HEK293 (cell line): ENCODE measurements around the gene RRP12.

Source experiments
- EGR2 ChIP-seq: fragments of 450-650 bp; formaldehyde crosslinking; IDR thresholded peaks from 2 replicates; pipeline ENCODE4 v1.5.1; 2016; ENCODE audit warnings: low read depth, missing biosample characterization, missing genetic modification characterization
- FEZF1 ChIP-seq: fragments of 450-650 bp; formaldehyde crosslinking; IDR thresholded peaks from 2 replicates; pipeline ENCODE4 v1.5.1; 2016; ENCODE audit warnings: missing biosample characterization, missing genetic modification characterization
- GLI2 ChIP-seq: fragments of 450-650 bp; formaldehyde crosslinking; IDR thresholded peaks from 2 replicates; pipeline ENCODE4; 2017; ENCODE audit warnings: missing biosample characterization, missing genetic modification characterization, low read depth, borderline replicate concordance
- GLIS1 ChIP-seq: fragments of 450-650 bp; formaldehyde crosslinking; IDR thresholded peaks from 2 replicates; pipeline ENCODE4 v1.5.1; 2016; ENCODE audit warnings: missing biosample characterization, missing genetic modification characterization
- HOXC10 ChIP-seq: sonication (generic); formaldehyde crosslinking; IDR thresholded peaks from 2 replicates; pipeline ENCODE4 v1.8.1; 2023; ENCODE audit warnings: mild to moderate bottlenecking, missing genetic modification reagents
- OVOL3 ChIP-seq: fragments of 450-650 bp; formaldehyde crosslinking; IDR thresholded peaks from 2 replicates; pipeline ENCODE4 v1.5.1; 2016; ENCODE audit warnings: missing biosample characterization, missing genetic modification characterization
- PRDM2 ChIP-seq: fragments of 450-650 bp; formaldehyde crosslinking; IDR thresholded peaks from 2 replicates; pipeline ENCODE4 v1.5.1; 2016; ENCODE audit warnings: missing biosample characterization, missing genetic modification characterization, borderline replicate concordance
- SP3 ChIP-seq: fragments of 450-650 bp; formaldehyde crosslinking; IDR thresholded peaks from 2 replicates; pipeline ENCODE4 v1.5.1; 2016; ENCODE audit warnings: missing biosample characterization, missing genetic modification characterization
- ZBTB44 ChIP-seq: fragments of 450-650 bp; IDR thresholded peaks from 2 replicates; pipeline ENCODE4 v1.5.1; 2018; ENCODE audit warnings: missing biosample characterization, mild to moderate bottlenecking, missing genetic modification characterization
- ZBTB49 ChIP-seq: fragments of 450-650 bp; formaldehyde crosslinking; IDR thresholded peaks from 2 replicates; pipeline ENCODE4 v1.5.1; 2016; ENCODE audit warnings: missing biosample characterization, missing genetic modification characterization, low read depth
- ZBTB6 ChIP-seq: fragments of 450-650 bp; formaldehyde crosslinking; IDR thresholded peaks from 2 replicates; pipeline ENCODE4 v1.5.1; 2017; ENCODE audit warnings: missing biosample characterization, missing genetic modification characterization
- ZNF133 ChIP-seq: fragments of 450-650 bp; formaldehyde crosslinking; IDR thresholded peaks from 2 replicates; pipeline ENCODE4 v1.5.1; 2016; ENCODE audit warnings: missing biosample characterization, missing genetic modification characterization
- ZNF155 ChIP-seq: fragments of 450-650 bp; formaldehyde crosslinking; IDR thresholded peaks from 2 replicates; pipeline ENCODE4 v1.5.1; 2016; ENCODE audit warnings: missing biosample characterization, missing genetic modification characterization
- ZNF16 ChIP-seq: fragments of 450-650 bp; formaldehyde crosslinking; IDR thresholded peaks from 2 replicates; pipeline ENCODE4 v1.5.1; 2016; ENCODE audit warnings: low read depth, missing biosample characterization, missing genetic modification characterization
- ZNF202 ChIP-seq: fragments of 450-650 bp; formaldehyde crosslinking; IDR thresholded peaks from 2 replicates; pipeline ENCODE4 v1.5.1; 2016; ENCODE audit warnings: missing biosample characterization, missing genetic modification characterization, borderline replicate concordance
- ZNF214 ChIP-seq: fragments of 450-650 bp; formaldehyde crosslinking; IDR thresholded peaks from 2 replicates; pipeline ENCODE4 v1.5.1; 2017; ENCODE audit warnings: missing biosample characterization, mild to moderate bottlenecking, missing genetic modification characterization, borderline replicate concordance
- ZNF24 ChIP-seq: fragments of 450-650 bp; formaldehyde crosslinking; IDR thresholded peaks from 2 replicates; pipeline ENCODE4 v1.5.1; 2016; ENCODE audit warnings: missing biosample characterization, missing genetic modification characterization
- ZNF354C ChIP-seq: fragments of 450-650 bp; formaldehyde crosslinking; IDR thresholded peaks from 2 replicates; pipeline ENCODE4 v1.5.1; 2016; ENCODE audit warnings: missing biosample characterization, missing genetic modification characterization, low read depth, borderline replicate concordance
- ZNF37A ChIP-seq: fragments of 450-650 bp; IDR thresholded peaks from 2 replicates; pipeline ENCODE4 v1.5.1; 2018; ENCODE audit warnings: missing biosample characterization, missing genetic modification characterization
- ZNF473 ChIP-seq: fragments of 450-650 bp; formaldehyde crosslinking; IDR thresholded peaks from 2 replicates; pipeline ENCODE4 v1.5.1; 2017; ENCODE audit warnings: missing biosample characterization, missing genetic modification characterization
- ZNF596 ChIP-seq: fragments of 450-650 bp; IDR thresholded peaks from 2 replicates; pipeline ENCODE4 v1.5.0; 2018; ENCODE audit warnings: missing biosample characterization, mild to moderate bottlenecking, missing genetic modification characterization, moderate library complexity
- ZNF600 ChIP-seq: fragments of 450-650 bp; formaldehyde crosslinking; IDR thresholded peaks from 2 replicates; pipeline ENCODE4 v1.5.1; 2016; ENCODE audit warnings: missing biosample characterization, missing genetic modification characterization
- ZNF626 ChIP-seq: fragments of 450-650 bp; sonication (Bioruptor Pico); formaldehyde crosslinking; IDR thresholded peaks from 2 replicates; pipeline ENCODE4 v1.5.1; 2018; ENCODE audit warnings: missing biosample characterization, missing genetic modification characterization, inconsistent platforms
- ZNF645 ChIP-seq: fragments of 450-650 bp; formaldehyde crosslinking; IDR thresholded peaks from 2 replicates; pipeline ENCODE4; 2016; ENCODE audit warnings: missing biosample characterization, missing genetic modification characterization
- ZNF654 ChIP-seq: fragments of 450-650 bp; formaldehyde crosslinking; IDR thresholded peaks from 2 replicates; pipeline ENCODE4 v1.5.1; 2016; ENCODE audit warnings: low read depth, missing biosample characterization, missing genetic modification characterization
- ZNF704 ChIP-seq: fragments of 450-650 bp; formaldehyde crosslinking; IDR thresholded peaks from 2 replicates; pipeline ENCODE4 v1.5.1; 2016; ENCODE audit warnings: missing biosample characterization, missing genetic modification characterization
- ZNF785 ChIP-seq: fragments of 450-650 bp; formaldehyde crosslinking; IDR thresholded peaks from 2 replicates; pipeline ENCODE4 v1.5.1; 2016; ENCODE audit warnings: missing biosample characterization, missing genetic modification characterization

RRP12 gene

GRCh38 chr10:97407211-97407951, 6.2 kb upstream of the RRP12 start (continued):
- TF ChIP-seq ZBTB49 (tag by site-specific recombination) = no peak
- no peak for TF ChIP-seq SP3
- TF ChIP-seq EGR2 (tag by site-specific recombination) = no peak
- TF ChIP-seq HOXC10 = no peak
- TF ChIP-seq ZNF24 (tag by site-specific recombination) = no peak
- TF ChIP-seq ZNF596 (tag by site-specific recombination) = no peak
- TF ChIP-seq ZNF785 (tag by site-specific recombination) = no peak
- peak; percentile 91 for TF ChIP-seq ZNF600 (tag by site-specific recombination)
- 0 out of 2 replicates have a peak, but pooled peaks have one; percentile 22 for TF ChIP-seq FEZF1
- TF ChIP-seq ZNF202 (tag by site-specific recombination) = no peak
- TF ChIP-seq ZNF133 (tag by site-specific recombination) = no peak
- TF ChIP-seq ZNF37A (tag by site-specific recombination) = no peak
- no peak for TF ChIP-seq ZNF473 (tag by site-specific recombination)
- TF ChIP-seq ZNF155 (tag by site-specific recombination) = no peak
- peak; percentile 65 for TF ChIP-seq ZNF654 (tag by site-specific recombination)
- TF ChIP-seq ZNF214 = no peak
- no peak for TF ChIP-seq ZNF645 (tag by site-specific recombination)
- no peak for TF ChIP-seq GLI2 (tag by site-specific recombination)
- TF ChIP-seq ZNF704 = no peak
- no peak for TF ChIP-seq PRDM2 (tag by site-specific recombination)
- no peak for TF ChIP-seq ZNF16 (tag by site-specific recombination)
- TF ChIP-seq ZNF354C (tag by site-specific recombination) = no peak
- TF ChIP-seq OVOL3 (tag by site-specific recombination) = no peak
- no peak for TF ChIP-seq ZNF626 (tag by site-specific recombination)
- no peak for TF ChIP-seq GLIS1
- TF ChIP-seq ZBTB6 (tag by site-specific recombination) = no peak
- TF ChIP-seq ZBTB44 (tag by site-specific recombination) = no peak
